Measurements from ENCODE around the gene STYXL2. TPM values are rescaled to one million over a fixed set of nuclear protein-coding genes. Genes with fewer than 3 reads are reported as not detected.

STYXL2 gene
- total and polyA plus RNA-seq, 2 of the 8 experiments (the other 6 are each of a cell fraction or from before 2014, with no cell fraction given): 0.09 to 0.22 TPM

DNA sequence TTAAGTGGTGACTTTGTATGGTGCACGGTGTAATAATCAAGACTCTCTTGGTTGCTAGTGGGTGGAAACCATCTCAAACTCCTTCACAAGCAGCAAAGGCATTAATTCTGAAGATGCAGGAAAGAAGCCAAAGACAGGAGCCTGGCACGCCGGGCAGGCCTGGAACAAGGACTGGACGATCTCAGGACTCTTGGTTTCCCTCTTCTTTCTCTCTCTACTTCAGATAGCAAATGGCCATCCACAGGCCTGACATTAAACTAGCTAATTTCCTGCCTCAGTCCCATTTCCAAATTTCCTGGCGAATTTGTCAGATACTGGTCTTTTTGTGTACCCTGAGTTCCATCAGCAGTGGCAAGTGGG is 28.2 kb downstream of the STYXL2 start (continued):
- TF ChIP-seq, protein P1, sequence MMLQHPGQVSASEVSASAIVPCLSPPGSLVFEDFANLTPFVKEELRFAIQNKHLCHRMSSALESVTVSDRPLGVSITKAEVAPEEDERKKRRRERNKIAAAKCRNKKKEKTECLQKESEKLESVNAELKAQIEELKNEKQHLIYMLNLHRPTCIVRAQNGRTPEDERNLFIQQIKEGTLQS (IDR thresholded peaks at IDR 0.05; ENCODE audit: insufficient read depth, low read depth, low read length): no peak
- TF ChIP-seq SIX5 (IDR thresholded peaks at IDR 0.05; ENCODE audit: low read depth, low read length): no peak
- TF ChIP-seq GTF2F1 (IDR thresholded peaks at IDR 0.05; ENCODE audit: borderline replicate concordance, low read depth, low read length): no peak
- TF ChIP-seq CTBP2 (IDR thresholded peaks at IDR 0.05; ENCODE audit: borderline replicate concordance, insufficient read depth, insufficient read length, low read length): no peak
- no peak for TF ChIP-seq CHD2 (IDR thresholded peaks at IDR 0.05; ENCODE audit: low read length)
- TF ChIP-seq NANOG (IDR thresholded peaks at IDR 0.05; ENCODE audit: insufficient read depth, low read depth, low read length, poor library complexity, severe bottlenecking): no peak
